DOHH2 (cell line): ENCODE results near the gene MYO15A.

Experiments used
- H3F3A ChIP-seq: fragments of 200-600 bp; sonication (generic), shearing (Covaris generic); 2 replicates; pipeline ENCODE4 v1.6.0; 2016; ENCODE audit warnings: antibody characterized with exemption, mild to moderate bottlenecking; ENCODE audit not compliant: control insufficient read depth, insufficient read depth
- H3K27ac ChIP-seq: fragments of 200-600 bp; sonication (generic); 2 replicates; pipeline ENCODE4 v1.5.1; 2014; ENCODE audit warnings: low read depth, mild to moderate bottlenecking, low read length, moderate library complexity
- H3K27me3 ChIP-seq: fragments of 200-600 bp; sonication (generic); 2 replicates; pipeline ENCODE4 v1.6.1; 2014; ENCODE audit warnings: mild to moderate bottlenecking, low read length, mixed read lengths; ENCODE audit not compliant: control insufficient read depth
- H3K36me3 ChIP-seq: fragments of 200-600 bp; sonication (generic); 2 replicates; pipeline ENCODE4 v1.6.1; 2014; ENCODE audit warnings: mild to moderate bottlenecking, low read length, moderate library complexity, mixed read lengths; ENCODE audit not compliant: control insufficient read depth
- H3K4me1 ChIP-seq: fragments of 200-600 bp; sonication (generic); 2 replicates; pipeline ENCODE4 v1.6.1; 2014; ENCODE audit warnings: mild to moderate bottlenecking, low read length, mixed read lengths; ENCODE audit not compliant: control insufficient read depth
- H3K4me2 ChIP-seq: fragments of 200-600 bp; sonication (generic); 2 replicates; pipeline ENCODE4 v1.6.0; 2014; ENCODE audit warnings: mild to moderate bottlenecking, low read length, moderate library complexity
- H3K4me3 ChIP-seq: fragments of 200-600 bp; sonication (generic); 2 replicates; pipeline ENCODE4 v1.5.1; 2014; ENCODE audit warnings: mild to moderate bottlenecking, low read length, mixed read lengths
- H3K79me2 ChIP-seq: fragments of 200-600 bp; sonication (generic); 2 replicates; pipeline ENCODE4 v1.6.1; 2014; ENCODE audit warnings: mild to moderate bottlenecking, low read length, mixed read lengths; ENCODE audit not compliant: control insufficient read depth
- H3K9me2 ChIP-seq: fragments of 200-600 bp; sonication (generic); replicated peaks from 2 replicates; pipeline ENCODE4 v1.6.1; 2014; ENCODE audit warnings: mild to moderate bottlenecking, low read length, mixed read lengths; ENCODE audit not compliant: control insufficient read depth
- H3K9me3 ChIP-seq: fragments of 200-600 bp; sonication (generic); 2 replicates; pipeline ENCODE4 v1.6.1; 2014; ENCODE audit warnings: antibody characterized with exemption, low read length, mixed read lengths; ENCODE audit not compliant: control insufficient read depth, insufficient read depth
- H4K20me1 ChIP-seq: fragments of 200-600 bp; sonication (generic); 2 replicates; pipeline ENCODE4 v1.6.0; 2014; ENCODE audit warnings: low read depth, mild to moderate bottlenecking, antibody characterized with exemption, low read length, moderate library complexity; ENCODE audit not compliant: control insufficient read depth, insufficient read depth
- CTCF ChIP-seq: fragments of 200-600 bp; sonication (generic); IDR thresholded peaks from one replicate; pipeline ENCODE4 v1.5.1; 2014; ENCODE audit warnings: antibody characterized with exemption, mild to moderate bottlenecking, low read depth, low read length; ENCODE audit not compliant: poor library complexity, severe bottlenecking
- EZH2phosphoT487 ChIP-seq: fragments of 200-600 bp; sonication (generic); IDR thresholded peaks from 2 replicates; pipeline ENCODE4 v1.6.1; 2017; ENCODE audit warnings: borderline replicate concordance, mild to moderate bottlenecking, antibody characterized with exemption, low read length, moderate library complexity, mixed read lengths

MYO15A gene

GRCh38 chr17:18197535-18198194, 89.1 kb downstream of the MYO15A start:
- Histone ChIP-seq H3K27me3 (no peaks in the 10 kb centered on the region), H4K20me1 (peaks cover 16% of the 10 kb centered on the region)

GRCh38 chr17:18198530-18198929, 90.0 kb downstream of the MYO15A start:
- no peak overlapping the region for H3K4me3 ChIP-seq
- no peaks in the 10 kb centered on the region for H3F3A ChIP-seq
- no peak overlapping the region for H3K4me2 ChIP-seq
- no peaks in the 10 kb centered on the region for H3K9me2 ChIP-seq
- H3K27ac ChIP-seq: no peak overlapping the region
- H3K4me1 ChIP-seq: no peaks in the 10 kb centered on the region
- H3K27me3 ChIP-seq: no peaks in the 10 kb centered on the region
- H3K36me3 ChIP-seq: peaks cover 80% of the 10 kb centered on the region
- peaks cover 90% of the 10 kb centered on the region for H3K79me2 ChIP-seq
- peaks cover 16% of the 10 kb centered on the region for H4K20me1 ChIP-seq
- H3K9me3 ChIP-seq: no peaks in the 10 kb centered on the region
- no peak for TF ChIP-seq EZH2phosphoT487

More at GRCh38 chr17:18197535-18198194, 89.1 kb downstream of the MYO15A start:
- Histone ChIP-seq H3K27ac (no peak overlapping the region), H3K4me2 (no peak overlapping the region), H3K36me3 (peaks cover 79% of the 10 kb centered on the region), H3K4me1 (no peaks in the 10 kb centered on the region), H3F3A (no peaks in the 10 kb centered on the region), H3K4me3 (no peak overlapping the region), H3K79me2 (peaks cover 91% of the 10 kb centered on the region), H3K9me2 (no peaks in the 10 kb centered on the region), H3K9me3 (no peaks in the 10 kb centered on the region)
- TF ChIP-seq EZH2phosphoT487 (no peak), CTCF (no peak)

- Histone ChIP-seq H3K79me2 (peaks cover 81% of the 10 kb centered on the region), H3K27ac (no peak overlapping the region), H3F3A (no peaks in the 10 kb centered on the region), H4K20me1 (peaks cover 18% of the 10 kb centered on the region; the same call in 1 of the 2 replicates), H3K36me3 (peaks cover 76% of the 10 kb centered on the region), H3K4me3 (no peak overlapping the region), H3K4me1 (no peaks in the 10 kb centered on the region), H3K9me2 (no peaks in the 10 kb centered on the region), H3K9me3 (no peaks in the 10 kb centered on the region), H3K27me3 (no peaks in the 10 kb centered on the region), H3K4me2 (no peak overlapping the region)
- no peak for TF ChIP-seq EZH2phosphoT487
- TF ChIP-seq CTCF: no peak
Observed at GRCh38 chr17:18201108-18201507, 92.6 kb downstream of the MYO15A start.

- no peak overlapping the region for H3K4me2 ChIP-seq
- H4K20me1 ChIP-seq: peaks cover 18% of the 10 kb centered on the region; the same call in 1 of the 2 replicates
Observed at GRCh38 chr17:18203308-18203707, 94.8 kb downstream of the MYO15A start.

More at GRCh38 chr17:18203308-18203707, 94.8 kb downstream of the MYO15A start:
- Histone ChIP-seq H3K4me1 (no peaks in the 10 kb centered on the region), H3K27ac (no peak overlapping the region), H3K27me3 (no peaks in the 10 kb centered on the region), H3K36me3 (peaks cover 74% of the 10 kb centered on the region), H3K79me2 (peaks cover 60% of the 10 kb centered on the region), H3F3A (no peaks in the 10 kb centered on the region), H3K9me2 (no peaks in the 10 kb centered on the region), H3K4me3 (no peak overlapping the region), H3K9me3 (no peaks in the 10 kb centered on the region)
- TF ChIP-seq CTCF (no peak), EZH2phosphoT487 (no peak)
